NCI-H1930 (cell line): ENCODE data around the gene ADGRL3.
"Not testable (repeated sequence)": the region's sequence is repeated elsewhere in the genome, so short reads cannot be mapped to it uniquely, and the experiment has no call there.

Source experiments
- DNase-seq, 2 experiments: peaks; one replicate each; lab custom pipeline; 2025; lab: John Stamatoyannopoulos, UW

ADGRL3 gene

GRCh38 chr4:61638591-61638990, 438.5 kb downstream of the ADGRL3 start:
- DNase-seq = peak in 1 of 2 experiments; percentile 3

GRCh38 chr4:61646746-61647350, 446.7 kb downstream of the ADGRL3 start:
- not testable (repeated sequence) for DNase-seq

GRCh38 chr4:61648264-61648663, 448.1 kb downstream of the ADGRL3 start:
- DNase-seq = no peak

- no peak for DNase-seq
These were observed 456.9 kb downstream of the ADGRL3 start for GRCh38 chr4:61657016-61657415.

GRCh38 chr4:61661960-61662359, 461.8 kb downstream of the ADGRL3 start:
- DNase-seq = no peak

- no peak for DNase-seq
These were observed 462.2 kb downstream of the ADGRL3 start for GRCh38 chr4:61662362-61662761.

- no peak for DNase-seq
These were observed 463.2 kb downstream of the ADGRL3 start for GRCh38 chr4:61663310-61663709.

- no peak for DNase-seq
These were observed 465.5 kb downstream of the ADGRL3 start for GRCh38 chr4:61665649-61666048.

GRCh38 chr4:61666244-61666643, 466.1 kb downstream of the ADGRL3 start:
- DNase-seq = no peak

- no peak for DNase-seq
These were observed 471.5 kb downstream of the ADGRL3 start for GRCh38 chr4:61671599-61671998.

GRCh38 chr4:61675464-61675863, 475.3 kb downstream of the ADGRL3 start:
- DNase-seq = no peak

GRCh38 chr4:61678297-61678696, 478.2 kb downstream of the ADGRL3 start:
- DNase-seq = no peak

GRCh38 chr4:61693520-61693919, 493.4 kb downstream of the ADGRL3 start:
- DNase-seq = no peak

GRCh38 chr4:61714387-61714911, 514.3 kb downstream of the ADGRL3 start:
- no peak for DNase-seq

GRCh38 chr4:61716426-61716825, 516.3 kb downstream of the ADGRL3 start:
- DNase-seq = no peak

- DNase-seq = no peak
These were observed 523.4 kb downstream of the ADGRL3 start for GRCh38 chr4:61723492-61723891.

- DNase-seq = no peak
These were observed 527.2 kb downstream of the ADGRL3 start for GRCh38 chr4:61727286-61727685.

GRCh38 chr4:61734409-61734808, 534.3 kb downstream of the ADGRL3 start:
- no peak for DNase-seq

- no peak for DNase-seq
These were observed 539.8 kb downstream of the ADGRL3 start for GRCh38 chr4:61739887-61740286.

GRCh38 chr4:61740886-61741285, 540.8 kb downstream of the ADGRL3 start:
- no peak for DNase-seq

- no peak for DNase-seq
These were observed 541.4 kb downstream of the ADGRL3 start for GRCh38 chr4:61741327-61742096.

- no peak for DNase-seq
These were observed 550.7 kb downstream of the ADGRL3 start for GRCh38 chr4:61750810-61751209.

- DNase-seq = no peak
These were observed 552.5 kb downstream of the ADGRL3 start for GRCh38 chr4:61752617-61753016.
